ENCODE data around the gene TBC1D22A.

The TBC1D22A gene

GRCh38 chr22:47053013-47053725, 290.7 kb downstream of the TBC1D22A start:
- DNase-seq: no peak

- no peak for DNase-seq
These were observed 291.3 kb downstream of the TBC1D22A start for GRCh38 chr22:47053726-47054141.

- DNase-seq: no peak
These were observed 292.0 kb downstream of the TBC1D22A start for GRCh38 chr22:47054231-47055072.

DNA sequence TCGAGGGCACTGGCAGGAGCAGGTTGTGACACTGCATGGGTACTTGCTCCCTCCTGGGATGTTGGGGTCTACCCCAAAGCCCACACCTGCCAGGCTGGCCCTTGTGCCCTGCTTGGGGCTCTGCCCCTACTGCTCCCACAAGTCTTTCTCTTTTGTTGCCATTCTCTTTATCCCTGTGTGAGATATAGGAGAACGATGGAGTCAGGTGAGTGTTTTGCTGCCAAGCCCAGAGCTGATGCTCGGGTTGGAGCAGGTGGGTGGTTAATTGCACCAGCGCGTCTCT, 292.6 kb downstream of the TBC1D22A start:
- no peak for DNase-seq

DNA sequence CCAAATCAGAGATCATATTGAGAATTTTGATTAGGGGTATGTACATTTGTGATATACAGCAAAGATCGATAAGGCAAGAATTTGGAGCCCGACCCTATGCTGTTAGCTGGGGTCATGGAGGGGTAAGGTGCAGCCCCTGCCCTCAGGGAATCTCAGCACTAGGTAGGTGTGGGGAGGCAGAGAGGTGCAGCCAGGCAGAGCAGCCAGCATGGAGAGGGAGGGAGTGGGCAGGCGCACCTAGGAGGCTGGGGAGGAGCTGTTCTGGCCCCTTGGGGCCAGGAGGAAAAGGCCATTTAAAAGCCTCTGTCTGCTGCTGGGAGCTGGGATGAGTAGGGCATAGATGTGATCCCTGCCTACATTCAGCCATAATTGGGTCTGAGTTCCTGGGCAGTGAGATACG, 293.0 kb downstream of the TBC1D22A start:
- DNase-seq: no peak

GRCh38 chr22:47055921-47056320, 293.5 kb downstream of the TBC1D22A start:
- DNase-seq: no peak

DNA sequence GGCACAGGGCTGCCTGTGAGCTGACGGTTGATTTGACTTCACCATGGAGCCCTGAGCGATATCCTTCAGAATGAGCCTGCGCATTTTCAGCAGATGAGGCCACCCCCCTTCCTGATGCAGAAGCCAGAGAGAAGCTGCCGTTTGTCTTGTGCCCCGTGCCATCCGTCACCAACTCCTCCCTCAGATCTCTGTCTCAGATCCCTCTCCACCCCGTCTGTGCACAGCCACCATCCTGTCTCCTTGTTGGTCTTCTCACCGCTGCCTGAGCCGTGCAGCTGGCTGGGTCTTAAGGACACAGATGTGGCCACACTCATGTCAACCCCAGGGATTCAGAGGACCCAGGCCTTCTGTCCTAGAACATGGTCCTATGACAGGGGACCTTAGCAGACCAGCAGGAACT, 293.9 kb downstream of the TBC1D22A start:
- no peak for DNase-seq

GRCh38 chr22:47056776-47057470, 294.5 kb downstream of the TBC1D22A start:
- no peak for DNase-seq

- DNase-seq: no peak
These were observed 295.6 kb downstream of the TBC1D22A start for GRCh38 chr22:47057916-47058585.

- no peak for DNase-seq
These were observed 296.6 kb downstream of the TBC1D22A start for GRCh38 chr22:47059076-47059475.

DNA sequence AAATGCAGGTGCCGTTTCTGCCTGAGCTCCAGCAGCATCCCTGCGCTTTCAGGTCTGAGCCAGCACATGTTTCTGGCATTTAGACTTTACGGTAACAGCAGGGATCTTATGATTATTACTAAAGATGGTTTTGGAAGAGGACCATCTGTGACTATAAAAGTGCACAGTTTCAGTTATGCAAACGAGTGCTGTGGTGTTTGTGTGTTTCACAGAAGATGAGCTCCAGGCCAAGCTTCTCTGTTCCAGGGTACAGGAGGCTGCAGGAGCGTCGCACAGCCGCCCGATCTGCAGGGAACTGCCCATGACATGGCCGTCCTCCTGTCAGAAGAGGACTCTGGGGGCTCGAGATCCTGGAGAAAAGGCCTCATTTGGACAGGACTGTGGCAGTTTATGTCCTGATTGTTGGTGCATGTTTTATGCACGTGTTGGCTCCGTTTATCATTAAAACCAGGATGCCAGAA, 297.3 kb downstream of the TBC1D22A start:
- no peak for DNase-seq

- no peak for DNase-seq
These were observed 298.3 kb downstream of the TBC1D22A start for GRCh38 chr22:47060718-47061117.

DNA sequence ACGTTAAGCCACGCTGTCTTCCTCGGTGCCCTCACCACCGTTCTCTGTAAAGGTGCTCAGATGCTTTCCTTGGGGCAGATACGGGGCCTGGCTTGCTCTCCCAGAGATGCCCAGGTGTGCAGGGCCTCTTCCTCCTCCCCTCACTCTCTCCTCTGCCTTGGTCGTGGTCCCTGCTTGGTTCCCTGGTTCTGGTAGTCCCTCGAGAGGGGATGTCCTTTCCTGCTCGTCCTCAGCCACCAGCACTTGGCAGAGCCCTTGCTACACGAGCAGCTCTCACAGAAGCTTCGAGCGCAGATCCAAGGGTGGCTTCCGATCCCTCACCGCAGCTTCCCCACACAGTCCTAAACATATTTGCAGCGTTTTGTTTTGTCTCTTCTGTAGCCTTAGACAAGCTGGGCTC, 298.8 kb downstream of the TBC1D22A start:
- no peak for DNase-seq

- DNase-seq: no peak
These were observed 299.7 kb downstream of the TBC1D22A start for GRCh38 chr22:47062126-47062525.

GRCh38 chr22:47063071-47063509, 300.6 kb downstream of the TBC1D22A start:
- no peak for DNase-seq

DNA sequence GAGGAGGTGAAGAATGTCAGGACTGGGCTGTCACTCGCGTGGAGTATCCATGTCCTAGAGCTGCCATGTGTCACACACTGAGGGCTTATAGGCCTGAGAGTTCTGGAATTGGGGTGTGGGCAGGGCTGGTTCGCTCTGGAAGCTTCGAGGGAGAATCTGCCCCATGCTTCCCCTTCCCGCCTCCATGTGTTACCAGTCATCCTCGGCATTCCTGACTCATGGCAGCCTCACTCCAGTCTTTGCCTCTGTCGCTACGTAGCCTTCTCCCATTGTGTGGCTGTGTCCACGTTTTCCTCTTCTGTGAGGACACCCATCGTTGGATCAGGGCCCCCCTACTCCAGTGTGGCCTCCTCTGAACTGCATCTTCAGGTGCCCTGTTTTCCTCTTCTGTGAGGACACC, 301.2 kb downstream of the TBC1D22A start:
- DNase-seq: no peak

GRCh38 chr22:47064016-47064415, 301.6 kb downstream of the TBC1D22A start:
- DNase-seq: no peak

DNA sequence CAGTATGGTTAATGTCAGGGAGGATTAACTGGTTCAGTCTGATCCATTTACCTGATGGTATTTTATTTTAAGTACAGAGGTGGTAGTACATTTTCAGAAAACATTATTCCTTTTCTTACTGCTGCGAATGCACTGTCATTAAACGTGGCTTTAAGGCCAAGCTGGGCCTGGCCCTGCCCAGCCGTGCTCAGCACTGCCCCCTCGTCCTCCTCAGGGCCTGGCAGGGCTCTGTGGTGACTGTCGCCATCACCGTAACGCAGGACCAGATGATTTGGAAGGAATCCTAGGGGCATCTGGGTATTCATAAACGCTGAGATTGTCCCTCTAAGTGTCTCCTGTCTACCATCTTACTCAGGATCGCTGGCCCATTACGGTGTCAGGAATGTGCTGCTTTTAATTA, 302.0 kb downstream of the TBC1D22A start:
- no peak for DNase-seq

DNA sequence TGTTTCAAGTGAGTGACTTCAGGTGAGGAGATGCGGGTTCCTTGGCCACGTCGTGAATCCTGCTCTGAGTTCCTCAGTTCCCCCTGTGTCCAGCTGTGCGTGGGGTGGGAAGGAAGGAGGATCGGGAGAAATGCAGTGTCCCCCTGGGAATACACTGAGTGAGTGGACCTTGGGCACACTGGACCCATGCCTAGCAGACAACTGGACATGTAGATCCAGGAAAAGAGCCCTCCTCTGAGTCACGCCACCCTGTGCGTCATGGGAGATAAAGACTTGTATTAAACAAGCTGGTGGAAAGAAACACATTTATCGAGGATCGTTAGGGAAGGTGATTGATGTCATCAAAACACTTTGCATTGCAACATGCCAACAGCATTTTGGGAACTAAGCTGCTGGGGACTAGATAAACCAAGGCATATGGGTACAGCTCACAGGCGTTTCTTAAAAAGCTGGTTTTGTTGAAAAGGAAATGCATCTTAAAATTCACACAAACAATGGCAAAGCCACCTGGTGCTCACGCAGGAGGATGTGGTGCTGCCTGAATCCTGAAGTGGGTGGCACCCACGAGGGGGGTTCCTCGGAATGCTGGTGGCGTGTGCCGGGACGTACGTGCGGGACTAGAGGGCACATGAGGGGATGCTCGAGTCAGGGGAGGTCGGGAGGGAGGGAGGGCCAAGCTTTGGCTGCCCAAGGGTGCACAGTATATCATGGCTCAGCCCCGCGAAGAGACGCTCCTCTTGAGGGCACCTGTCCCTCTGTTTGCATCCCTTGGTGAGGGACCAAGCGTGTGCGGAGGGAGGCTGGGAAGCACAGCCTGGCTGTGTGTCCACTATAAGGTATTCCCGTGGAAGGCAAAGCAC, 303.5 kb downstream of the TBC1D22A start:
- no peak for DNase-seq

GRCh38 chr22:47066616-47066905, 304.1 kb downstream of the TBC1D22A start:
- no peak for DNase-seq

DNA sequence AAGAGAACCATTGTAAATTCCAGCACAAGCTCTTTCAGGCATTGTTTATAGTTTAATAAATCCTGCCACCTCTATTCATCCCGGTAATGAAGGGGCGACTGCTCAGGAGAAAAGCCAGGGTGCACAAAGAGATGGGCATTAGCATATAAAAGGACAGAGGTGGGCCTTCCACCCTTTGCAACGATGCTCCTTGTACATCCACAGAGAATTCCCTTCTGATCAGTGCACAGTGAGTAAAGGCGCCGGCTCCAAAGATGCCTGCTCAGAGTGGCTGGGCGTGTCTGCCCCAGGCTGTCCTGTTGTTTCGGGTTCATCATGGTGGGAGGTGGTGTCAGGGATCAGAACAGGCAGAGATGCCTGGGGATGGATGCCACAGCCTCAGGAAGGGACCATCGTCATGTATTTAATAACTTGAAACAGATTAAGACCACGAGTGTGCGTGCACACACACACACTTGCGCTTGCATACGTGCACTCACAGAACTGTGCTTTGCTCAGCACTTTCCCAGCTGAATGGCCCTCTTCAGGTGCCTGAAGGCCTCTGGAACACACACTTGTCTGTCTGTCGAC, 305.0 kb downstream of the TBC1D22A start:
- no peak for DNase-seq

All from NCI-H748 treated with DMSO at 0.1 percent for 48 hours (cell line).